Pancreas (tissue), 10 donors: ENCODE results near the gene PLPP1. TPM values are rescaled to one million over a fixed set of nuclear protein-coding genes. Genes with fewer than 3 reads are reported as not detected.

Experiments
- ATAC-seq, 4 donors: fragments of 200-7000 bp; cut with Tn5 transposase; one replicate each; pipeline versions ENCODE4 v1.8.0 to v1.9.1; 2020; ENCODE audit warnings: mild to moderate bottlenecking in 4 of 4, moderate library complexity in 4 of 4
- DNase-seq, 6 donors: peaks; one replicate each; pipeline ENCODE4 v3.0.0-alpha.2; 2020
- FAIRE-seq: peaks from 2 replicates; lab custom pipeline; 2012; peaks lifted over from hg19 to GRCh38; lab: Jason Lieb, UNC
- H3K27ac ChIP-seq, 4 donors: fragments of 200-600 bp; sonication (generic); 1 replicate in 3 of 4; 2 replicates in 1 of 4; pipeline versions ENCODE4 v1.5.0 to v1.8.0; 2020
- H3K27me3 ChIP-seq, 4 donors: fragments of 200-600 bp; one replicate each; pipeline ENCODE4 v1.8.0; 2021
- H3K36me3 ChIP-seq, 3 donors: fragments of 200-600 bp; sonication (generic) in 1 of 3; one replicate each; pipeline versions ENCODE4 v1.5.0 to v1.8.0; 2020 to 2021
- H3K4me1 ChIP-seq, 3 donors: fragments of 200-600 bp; one replicate each; pipeline ENCODE4 v1.8.0; 2021
- H3K4me3 ChIP-seq, 4 donors: fragments of 200-600 bp; sonication (generic) in 2 of 4; one replicate each; pipeline versions ENCODE4 v1.5.0 to v1.8.0; 2020 to 2021
- H3K9me3 ChIP-seq, 4 donors: fragments of 200-600 bp; one replicate each; pipeline ENCODE4 v1.8.0; 2021
- WGBS, 2 donors: extraction: QIAGEN DNeasy Blood & Tissue Kit; methylation state at CpG; one replicate each; pipeline ENCODE4 v1.1.7; 2013; 5-methylcytosine and 5-hydroxymethylcytosine counted together
- intact Hi-C, 3 donors: fragments of 100-400 bp; cut with DNase I; formaldehyde crosslinking; loops; one replicate each; pipeline versions ENCODE4 v1.11.1 to v1.14.2; 2022
- polyA plus RNA-seq, 2 donors: library from polyadenylated mRNA; stranded (reverse); fragments of 200-250 nt; gene quantifications; one replicate each; pipeline ENCODE4 v1.2.3, GENCODE V29; 2013
- total RNA-seq, 6 donors: library from RNA; stranded (reverse); fragmentation: NEBNext Ultra II Directional in 4 of 6; extraction: Animal tissue kit (Norgen Biotek cat#: 25700) in 4 of 6; gene quantifications; one replicate each; pipeline versions ENCODE4 v1.2.1 to v1.2.4, GENCODE V29; 2021 to 2023
- TF ChIP-seq, protein P1 (sequence below), 4 donors: fragments of 200-600 bp; sonication (generic) in 3 of 4; IDR thresholded peaks; one replicate each; pipeline versions ENCODE4 v1.5.0 to v1.8.0; 2021; ENCODE audit warnings: antibody characterized with exemption in 4 of 4
- donor health status: healthy with polysubstance abuse.
- donor health status: DM: no; HTN: no; CAD: no; lungs with moderate emphysema.
- donor health status: DM: no; HTN: no; CAD: no.
- donor health status: control.
- donor health status: control.
- donor health status: Bipolar disorder and iron deficiency.
- donor health status: DM: yes; HTN: yes; CAD: no.
- donor health status: DM: no; HTN: no; CAD: no.
- donor health status: DM: no; HTN: no; CAD: no.
- donor health status: DM: yes; HTN: yes; CAD: no.

Gene PLPP1
- total and polyA plus RNA-seq, 8 donors, result 11.5 to 34.9 (median 20.6) TPM

DNA sequence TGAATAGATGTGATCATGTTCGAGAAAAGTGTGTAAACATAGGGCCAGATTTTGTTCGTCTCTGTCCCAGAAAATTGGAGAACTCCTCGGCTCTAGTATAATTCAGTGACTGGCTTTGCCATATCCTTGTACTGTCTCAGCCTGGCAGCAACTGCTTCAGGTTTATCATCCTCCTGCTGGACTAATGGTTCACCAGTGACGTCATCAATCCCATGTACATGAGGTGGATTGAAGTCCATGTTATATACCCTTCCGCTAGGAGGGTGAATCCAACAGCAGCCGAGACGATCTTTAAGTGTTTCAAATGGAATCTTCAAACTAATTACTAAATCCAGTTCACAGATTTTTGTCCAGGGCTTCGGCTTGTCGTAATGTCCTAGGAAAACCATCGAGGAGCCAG lies 17.1 kb upstream of the PLPP1 start:
- Histone ChIP-seq H3K36me3 (no peaks in the 10 kb centered on the region), H3K27me3 (no peaks in the 10 kb centered on the region), H3K27ac (no peak overlapping the region), H3K4me3 (no peak overlapping the region), H3K9me3 (no peaks in the 10 kb centered on the region), H3K4me1 (no peaks in the 10 kb centered on the region)
- WGBS, 2 donors, result 84 to 91% methylated on average over 10 of the region's 10 CpGs
- DNase-seq, result no peak
- TF ChIP-seq, protein P1, sequence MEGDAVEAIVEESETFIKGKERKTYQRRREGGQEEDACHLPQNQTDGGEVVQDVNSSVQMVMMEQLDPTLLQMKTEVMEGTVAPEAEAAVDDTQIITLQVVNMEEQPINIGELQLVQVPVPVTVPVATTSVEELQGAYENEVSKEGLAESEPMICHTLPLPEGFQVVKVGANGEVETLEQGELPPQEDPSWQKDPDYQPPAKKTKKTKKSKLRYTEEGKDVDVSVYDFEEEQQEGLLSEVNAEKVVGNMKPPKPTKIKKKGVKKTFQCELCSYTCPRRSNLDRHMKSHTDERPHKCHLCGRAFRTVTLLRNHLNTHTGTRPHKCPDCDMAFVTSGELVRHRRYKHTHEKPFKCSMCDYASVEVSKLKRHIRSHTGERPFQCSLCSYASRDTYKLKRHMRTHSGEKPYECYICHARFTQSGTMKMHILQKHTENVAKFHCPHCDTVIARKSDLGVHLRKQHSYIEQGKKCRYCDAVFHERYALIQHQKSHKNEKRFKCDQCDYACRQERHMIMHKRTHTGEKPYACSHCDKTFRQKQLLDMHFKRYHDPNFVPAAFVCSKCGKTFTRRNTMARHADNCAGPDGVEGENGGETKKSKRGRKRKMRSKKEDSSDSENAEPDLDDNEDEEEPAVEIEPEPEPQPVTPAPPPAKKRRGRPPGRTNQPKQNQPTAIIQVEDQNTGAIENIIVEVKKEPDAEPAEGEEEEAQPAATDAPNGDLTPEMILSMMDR (IDR thresholded peaks at IDR 0.05), result no peak
- no peak for FAIRE-seq
- no peak for ATAC-seq
- intact Hi-C loops, result no loop called here

DNA sequence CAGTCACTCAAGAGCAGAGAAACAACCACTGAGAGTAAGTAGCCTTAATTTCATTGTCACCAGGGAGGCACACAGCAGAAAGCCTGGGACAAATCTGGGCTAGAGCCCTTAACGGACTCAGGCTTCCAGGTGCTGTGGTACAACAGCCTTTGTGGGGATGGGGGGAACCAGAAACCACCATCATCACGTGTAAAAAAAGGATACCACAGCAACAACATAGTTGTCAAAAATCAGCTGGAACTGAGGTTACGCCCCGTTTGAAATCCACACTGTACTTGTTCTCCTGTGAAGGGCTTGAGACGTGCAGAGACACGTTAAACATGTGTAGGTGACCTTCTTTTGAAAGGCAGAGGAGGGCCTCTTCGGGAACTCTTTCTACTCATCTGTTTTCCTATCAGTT lies 16.6 kb upstream of the PLPP1 start:
- Histone ChIP-seq H3K36me3 (no peaks in the 10 kb centered on the region), H3K4me1 (no peaks in the 10 kb centered on the region), H3K27ac (no peak overlapping the region), H3K9me3 (no peaks in the 10 kb centered on the region), H3K4me3 (no peak overlapping the region), H3K27me3 (no peaks in the 10 kb centered on the region)
- TF ChIP-seq, protein P1 (IDR thresholded peaks at IDR 0.05), result no peak
- intact Hi-C loops, result no loop called here
- ATAC-seq (no peak), DNase-seq (no peak), FAIRE-seq (no peak)
- WGBS, 2 donors, result 77 to 85% methylated on average over 7 of the region's 7 CpGs

DNA sequence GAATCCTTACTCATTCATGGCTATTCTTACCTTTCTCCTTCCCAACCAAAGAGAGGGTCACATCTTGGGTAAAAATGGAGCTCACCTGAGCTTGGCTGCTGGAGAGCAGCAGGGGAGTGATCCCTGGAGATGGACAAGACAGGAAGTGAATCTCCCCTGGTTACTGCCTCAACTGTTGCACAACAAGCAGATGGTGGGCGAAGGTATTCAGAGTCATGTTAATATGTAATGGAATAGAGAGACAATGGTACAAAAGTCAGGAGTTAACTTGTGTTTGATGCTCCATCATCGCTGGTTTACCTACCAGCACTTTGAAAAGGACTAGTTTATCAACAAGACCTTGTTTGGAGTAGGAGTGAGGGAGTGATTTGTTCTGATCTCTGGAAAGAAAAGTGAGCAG lies 13.0 kb upstream of the PLPP1 start:
- TF ChIP-seq, protein P1 (IDR thresholded peaks at IDR 0.05), result no peak
- FAIRE-seq, result no peak
- Histone ChIP-seq H3K36me3 (no peaks in the 10 kb centered on the region), H3K4me1 (no peaks in the 10 kb centered on the region), H3K27me3 (no peaks in the 10 kb centered on the region), H3K27ac (no peak overlapping the region), H3K9me3 (no peaks in the 10 kb centered on the region), H3K4me3 (no peak overlapping the region)
- intact Hi-C loops, result no loop called here
- no peak for ATAC-seq
- 85 to 89% methylated on average over 2 of the region's 2 CpGs for WGBS, 2 donors
- DNase-seq, result no peak

DNA sequence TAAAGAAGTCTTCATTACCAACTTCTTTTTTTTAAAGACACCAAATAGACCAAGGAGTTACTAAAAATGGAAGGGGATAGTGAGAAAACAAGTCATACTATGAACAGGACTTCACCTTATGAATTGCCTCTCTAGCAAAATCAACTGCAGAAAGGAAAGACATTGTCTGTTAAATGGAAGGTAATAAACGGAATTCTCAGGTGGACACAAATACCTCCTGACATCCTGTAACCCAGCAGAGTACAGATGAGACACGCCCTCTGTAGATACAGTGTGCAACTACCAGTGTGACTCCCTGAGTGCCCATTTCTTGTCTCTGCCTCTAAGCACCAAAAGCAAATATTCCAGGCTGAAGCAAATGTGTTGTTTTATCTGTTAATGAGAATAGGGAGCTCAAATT lies 12.2 kb upstream of the PLPP1 start:
- TF ChIP-seq, protein P1 (IDR thresholded peaks at IDR 0.05), result no peak
- intact Hi-C loops, result no loop called here
- Histone ChIP-seq H3K9me3 (no peaks in the 10 kb centered on the region), H3K36me3 (no peaks in the 10 kb centered on the region), H3K27me3 (no peaks in the 10 kb centered on the region), H3K4me1 (no peaks in the 10 kb centered on the region), H3K4me3 (no peak overlapping the region), H3K27ac (no peak overlapping the region)
- 15 to 16% methylated on average over 2 of the region's 2 CpGs for WGBS, 2 donors
- ATAC-seq (peak; percentile 81 to 96 (median 88)), DNase-seq (peak in 2 of 6 donors; percentile 22 to 36), FAIRE-seq (peak; percentile 29)

DNA sequence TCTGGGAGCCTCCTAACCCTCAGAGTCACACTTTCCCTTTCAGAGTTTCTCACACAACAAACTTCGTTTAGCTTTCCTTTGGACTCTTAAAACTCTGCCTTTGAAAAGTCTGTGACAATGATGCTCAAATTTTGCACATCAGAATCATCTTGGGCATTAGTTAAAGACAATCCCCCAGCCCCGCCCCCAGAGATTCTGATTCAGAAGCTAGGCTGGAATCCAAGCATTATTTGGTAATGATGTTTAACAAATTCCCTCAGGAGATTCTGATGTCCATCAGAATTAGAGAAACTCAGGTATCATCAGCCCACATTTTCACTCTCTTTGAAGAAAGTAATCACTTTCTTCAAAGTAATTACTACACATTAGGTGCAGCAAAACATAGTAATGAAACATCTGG lies 9.6 kb upstream of the PLPP1 start:
- Histone ChIP-seq H3K36me3 (no peaks in the 10 kb centered on the region), H3K27ac (no peak overlapping the region), H3K4me1 (no peaks in the 10 kb centered on the region), H3K4me3 (no peak overlapping the region), H3K9me3 (no peaks in the 10 kb centered on the region), H3K27me3 (no peaks in the 10 kb centered on the region)
- FAIRE-seq (no peak), DNase-seq (no peak), ATAC-seq (no peak)
- intact Hi-C loops, result no loop called here
- WGBS, 2 donors, result 68 to 71% methylated on average over 2 of the region's 2 CpGs
- TF ChIP-seq, protein P1 (IDR thresholded peaks at IDR 0.05), result no peak
